ENCODE data around the gene EFEMP2.
A peak's percentile ranks its signal among the peaks of the same experiment; 100 is the strongest.

The EFEMP2 gene

GRCh38 chr11:65883058-65883761 is 10.6 kb upstream of the EFEMP2 start:
- no peak for DNase-seq (ENCODE audit: low read depth, low spot score)
- Histone ChIP-seq H3K27me3 (ENCODE audit: insufficient read depth, insufficient read length) (no peaks in the 10 kb centered on the region), H3K4me1 (ENCODE audit: insufficient read depth, insufficient read length) (peaks cover 10% of the 10 kb centered on the region), H3K9ac (ENCODE audit: insufficient read length, low read depth) (no peak overlapping the region), H3K9me3 (ENCODE audit: insufficient read depth, low read length) (peaks cover 20% of the 10 kb centered on the region; the same call in 1 of the 2 replicates), H3K36me3 (ENCODE audit: insufficient read depth, insufficient read length, low read length) (peaks cover 66% of the 10 kb centered on the region), H3K4me3 (ENCODE audit: insufficient read length, low read depth) (no peak overlapping the region)
- TF ChIP-seq SUZ12 (IDR thresholded peaks at IDR 0.05; ENCODE audit: extremely low read depth, insufficient read depth, insufficient read length), result no peak
- TF ChIP-seq YY1 (IDR thresholded peaks at IDR 0.05; ENCODE audit: insufficient read depth, insufficient read length), result no peak
- TF ChIP-seq ZNF274 (IDR thresholded peaks at IDR 0.05; ENCODE audit: low read depth, low read length), result no peak

GRCh38 chr11:65882120-65883057 is 9.8 kb upstream of the EFEMP2 start:
- Histone ChIP-seq H3K4me3 (ENCODE audit: insufficient read length, low read depth) (no peak overlapping the region), H3K36me3 (ENCODE audit: insufficient read depth, insufficient read length, low read length) (peaks cover 66% of the 10 kb centered on the region), H3K27me3 (ENCODE audit: insufficient read depth, insufficient read length) (no peaks in the 10 kb centered on the region)

GRCh38 chr11:65880844-65881421 is 8.3 kb upstream of the EFEMP2 start:
- peaks cover 7% of the 10 kb centered on the region for H3K4me1 ChIP-seq (ENCODE audit: insufficient read depth, insufficient read length)
- TF ChIP-seq YY1 (IDR thresholded peaks at IDR 0.05; ENCODE audit: insufficient read depth, insufficient read length) (no peak), ZNF274 (IDR thresholded peaks at IDR 0.05; ENCODE audit: low read depth, low read length) (no peak), SUZ12 (IDR thresholded peaks at IDR 0.05; ENCODE audit: extremely low read depth, insufficient read depth, insufficient read length) (no peak)

More at GRCh38 chr11:65882120-65883057, 9.8 kb upstream of the EFEMP2 start:
- Histone ChIP-seq H3K4me1 (ENCODE audit: insufficient read depth, insufficient read length) (peaks cover 9% of the 10 kb centered on the region), H3K9me3 (ENCODE audit: insufficient read depth, low read length) (peaks cover 20% of the 10 kb centered on the region; the same call in 1 of the 2 replicates), H3K9ac (ENCODE audit: insufficient read length, low read depth) (no peak overlapping the region)
- TF ChIP-seq ZNF274 (IDR thresholded peaks at IDR 0.05; ENCODE audit: low read depth, low read length), result no peak
- no peak for DNase-seq (ENCODE audit: low read depth, low spot score)

GRCh38 chr11:65880027-65880426 is 7.4 kb upstream of the EFEMP2 start:
- TF ChIP-seq ZNF274 (IDR thresholded peaks at IDR 0.05; ENCODE audit: low read depth, low read length), result no peak
- TF ChIP-seq YY1 (IDR thresholded peaks at IDR 0.05; ENCODE audit: insufficient read depth, insufficient read length), result no peak
- no peak for TF ChIP-seq SUZ12 (IDR thresholded peaks at IDR 0.05; ENCODE audit: extremely low read depth, insufficient read depth, insufficient read length)
- peaks cover 44% of the 10 kb centered on the region for H3K36me3 ChIP-seq (ENCODE audit: insufficient read depth, insufficient read length, low read length)
- H3K27me3 ChIP-seq (ENCODE audit: insufficient read depth, insufficient read length), result no peaks in the 10 kb centered on the region
- peaks cover 7% of the 10 kb centered on the region; the same call in 1 of the 2 replicates for H3K9me3 ChIP-seq (ENCODE audit: insufficient read depth, low read length)
- DNase-seq (ENCODE audit: low read depth, low spot score), result no peak
- peaks cover 7% of the 10 kb centered on the region for H3K4me1 ChIP-seq (ENCODE audit: insufficient read depth, insufficient read length)
- no peak overlapping the region for H3K4me3 ChIP-seq (ENCODE audit: insufficient read length, low read depth)
- H3K9ac ChIP-seq (ENCODE audit: insufficient read length, low read depth), result no peak overlapping the region

More at GRCh38 chr11:65880844-65881421, 8.3 kb upstream of the EFEMP2 start:
- Histone ChIP-seq H3K9ac (ENCODE audit: insufficient read length, low read depth) (peak overlapping the region; percentile 16), H3K4me3 (ENCODE audit: insufficient read length, low read depth) (no peak overlapping the region), H3K27me3 (ENCODE audit: insufficient read depth, insufficient read length) (no peaks in the 10 kb centered on the region), H3K9me3 (ENCODE audit: insufficient read depth, low read length) (peaks cover 15% of the 10 kb centered on the region; the same call in 1 of the 2 replicates), H3K36me3 (ENCODE audit: insufficient read depth, insufficient read length, low read length) (peaks cover 52% of the 10 kb centered on the region)
- no peak for DNase-seq (ENCODE audit: low read depth, low spot score)

- H3K36me3 ChIP-seq (ENCODE audit: insufficient read depth, insufficient read length, low read length), result peaks cover 40% of the 10 kb centered on the region
- H3K4me3 ChIP-seq (ENCODE audit: insufficient read length, low read depth), result no peak within 1 kb of the TSS
- TF ChIP-seq ZNF274 (IDR thresholded peaks at IDR 0.05; ENCODE audit: low read depth, low read length), result no peak
- no peak for TF ChIP-seq SUZ12 (IDR thresholded peaks at IDR 0.05; ENCODE audit: extremely low read depth, insufficient read depth, insufficient read length)
- no peak for TF ChIP-seq YY1 (IDR thresholded peaks at IDR 0.05; ENCODE audit: insufficient read depth, insufficient read length)
- peaks cover 3% of the 10 kb centered on the region for H3K4me1 ChIP-seq (ENCODE audit: insufficient read depth, insufficient read length)
- H3K9me3 ChIP-seq (ENCODE audit: insufficient read depth, low read length), result peaks cover 3% of the 10 kb centered on the region; the same call in 1 of the 2 replicates
- no peak for DNase-seq (ENCODE audit: low read depth, low spot score)
- H3K27me3 ChIP-seq (ENCODE audit: insufficient read depth, insufficient read length), result no peaks in the 10 kb centered on the region
- H3K9ac ChIP-seq (ENCODE audit: insufficient read length, low read depth), result no peak within 1 kb of the TSS
Measured at GRCh38 chr11:65879617-65880016, 7.0 kb upstream of the EFEMP2 start, which contains the start of gene CTSW. Gene CTSW (plus strand): TSS chr11:65879837. CDS start chr11:65879855, 18 bp downstream.

GRCh38 chr11:65873318-65874156 is 937 bp upstream of the EFEMP2 start:
- peak overlapping the region; percentile 58 for H3K9ac ChIP-seq (ENCODE audit: insufficient read length, low read depth)
- peaks cover 18% of the 10 kb centered on the region for H3K4me1 ChIP-seq (ENCODE audit: insufficient read depth, insufficient read length)
- TF ChIP-seq ZNF274 (IDR thresholded peaks at IDR 0.05; ENCODE audit: low read depth, low read length), result no peak
- no peak for TF ChIP-seq YY1 (IDR thresholded peaks at IDR 0.05; ENCODE audit: insufficient read depth, insufficient read length)
- no peak for TF ChIP-seq SUZ12 (IDR thresholded peaks at IDR 0.05; ENCODE audit: extremely low read depth, insufficient read depth, insufficient read length)
- peak; percentile 82 for DNase-seq (ENCODE audit: low read depth, low spot score)
- no peaks in the 10 kb centered on the region for H3K27me3 ChIP-seq (ENCODE audit: insufficient read depth, insufficient read length)
- H3K36me3 ChIP-seq (ENCODE audit: insufficient read depth, insufficient read length, low read length), result peaks cover 31% of the 10 kb centered on the region
- H3K4me3 ChIP-seq (ENCODE audit: insufficient read length, low read depth), result peak overlapping the region; percentile 64
- no peaks in the 10 kb centered on the region for H3K9me3 ChIP-seq (ENCODE audit: insufficient read depth, low read length)
